Measurements from ENCODE around the gene CHSY1.
"Not testable (repeated sequence)": the region's sequence is repeated elsewhere in the genome, so short reads cannot be mapped to it uniquely, and the experiment has no call there.

Gene CHSY1

DNA sequence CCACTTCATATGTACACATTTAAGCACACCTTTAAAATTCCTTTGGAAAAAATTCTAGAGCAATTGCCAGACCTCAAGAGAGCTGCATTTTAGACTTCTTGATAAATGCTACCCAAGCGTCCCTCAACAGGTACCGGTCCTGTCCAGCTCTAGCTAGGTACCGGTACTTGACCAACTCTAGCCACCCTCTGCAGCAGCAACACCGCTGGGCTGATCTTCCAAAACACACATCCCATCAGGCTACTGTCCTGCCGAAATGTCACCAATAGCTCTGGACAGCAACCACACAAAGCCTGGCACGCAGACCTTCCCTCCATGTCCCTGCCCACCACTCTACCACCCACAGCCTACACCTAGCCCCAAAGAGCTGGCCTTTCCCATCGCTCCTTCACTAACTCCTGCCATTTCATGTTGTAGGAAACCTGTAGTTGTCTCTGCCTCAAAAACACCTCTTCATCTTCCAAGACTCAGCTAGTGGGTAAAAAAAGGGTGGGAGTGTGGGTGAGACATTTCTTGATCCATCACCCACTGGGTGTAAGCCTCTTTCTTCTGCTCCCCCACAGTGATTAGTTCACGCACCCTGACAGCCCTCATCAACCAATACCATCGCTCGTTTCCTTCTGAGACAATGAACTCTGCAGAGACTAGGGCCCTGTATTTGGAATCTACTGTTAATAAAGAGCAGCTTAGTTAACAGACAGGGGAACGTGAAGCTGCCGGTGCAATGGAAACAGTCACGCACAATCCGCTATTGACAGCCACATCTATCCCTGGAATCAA, 6.8 kb downstream of the CHSY1 start:
- no peak for DNase-seq

GRCh38 chr15:101244036-101244781, 7.6 kb downstream of the CHSY1 start:
- DNase-seq = no peak

GRCh38 chr15:101243420-101243819, 8.4 kb downstream of the CHSY1 start:
- DNase-seq = no peak

DNA sequence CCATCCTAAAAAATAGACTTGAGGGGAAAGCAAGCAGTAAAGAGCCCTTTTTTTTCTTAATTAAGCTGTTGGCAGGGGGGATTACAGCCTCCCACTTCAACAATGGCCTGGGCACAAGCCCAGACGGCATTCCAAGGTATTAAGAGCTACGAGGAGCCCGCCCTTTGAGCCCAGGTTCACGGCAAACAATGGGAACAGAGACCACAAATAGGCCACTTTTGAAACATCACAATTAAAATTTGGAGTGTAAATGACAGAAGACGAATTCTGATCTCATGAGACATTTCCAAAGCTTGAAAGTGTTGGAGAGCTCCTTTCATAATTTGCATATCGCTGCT, 8.9 kb downstream of the CHSY1 start:
- DNase-seq = no peak

DNA sequence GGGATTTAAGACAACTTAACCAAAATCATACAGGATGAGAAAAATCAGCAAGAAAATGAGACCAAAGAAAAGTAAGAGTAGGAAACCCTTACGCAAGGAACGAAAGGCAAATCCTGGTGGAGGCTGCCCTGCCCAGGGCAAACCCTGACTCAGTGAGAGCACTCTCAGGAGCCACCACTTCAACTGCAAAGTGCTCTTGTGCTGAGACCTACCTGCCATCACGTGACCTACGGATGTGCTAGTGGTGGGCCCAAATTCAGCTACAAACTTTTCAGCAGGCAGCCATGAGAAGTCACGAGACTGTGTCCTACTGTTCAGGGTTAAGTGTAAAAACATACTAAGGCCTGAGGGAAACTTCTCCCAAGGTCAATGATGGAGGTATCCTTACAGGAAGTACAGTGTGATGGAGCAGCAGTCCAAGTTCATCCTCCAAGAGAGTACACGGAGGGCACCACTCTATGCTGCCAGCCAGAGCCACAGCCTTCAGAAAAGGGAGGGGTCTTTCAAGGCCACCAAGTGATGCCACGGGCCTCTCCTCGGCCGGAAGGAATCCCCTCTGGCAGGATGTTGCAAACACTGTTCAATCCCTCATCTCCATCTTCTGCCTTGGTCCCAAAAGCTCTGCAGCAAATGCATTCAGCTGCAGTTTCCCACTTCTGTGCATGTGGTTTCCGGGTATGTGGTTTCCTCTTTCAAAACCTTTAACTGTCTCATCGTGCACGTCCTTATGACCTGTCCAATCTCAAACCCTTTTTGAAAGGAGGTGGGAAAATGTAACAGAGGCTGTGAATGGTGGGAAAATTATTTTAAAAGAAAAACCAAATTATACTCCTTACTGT, 9.5 kb downstream of the CHSY1 start:
- peak; percentile 79 for DNase-seq

DNA sequence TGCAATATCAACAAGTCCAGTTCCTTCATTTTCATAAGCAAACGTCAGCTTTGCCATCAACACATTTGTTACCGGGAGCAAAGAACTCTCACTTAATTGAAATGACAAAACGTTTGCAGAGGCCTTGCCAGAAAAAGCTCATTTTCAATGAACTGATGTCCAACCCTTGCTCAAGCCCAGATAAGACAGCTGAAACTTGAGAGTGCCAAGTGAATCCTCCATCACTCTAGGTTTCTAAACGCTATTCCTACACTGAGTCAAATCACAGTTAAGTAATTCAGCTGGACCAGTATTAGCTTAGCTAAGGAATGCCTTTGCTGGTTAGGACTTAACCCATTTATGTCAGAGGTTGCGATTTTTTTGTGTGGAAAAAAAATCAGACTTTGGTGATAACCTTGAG, 11.5 kb downstream of the CHSY1 start:
- no peak for DNase-seq

GRCh38 chr15:101239724-101240136, 12.1 kb downstream of the CHSY1 start:
- peak; percentile 47 for DNase-seq

GRCh38 chr15:101237251-101237650, 14.6 kb downstream of the CHSY1 start:
- peak; percentile 40 for DNase-seq

GRCh38 chr15:101233651-101234280, 18.1 kb downstream of the CHSY1 start:
- DNase-seq = no peak

- DNase-seq = no peak
These were observed 19.2 kb downstream of the CHSY1 start for GRCh38 chr15:101232677-101233076.

GRCh38 chr15:101228313-101228712, 23.5 kb downstream of the CHSY1 start:
- DNase-seq = no peak

DNA sequence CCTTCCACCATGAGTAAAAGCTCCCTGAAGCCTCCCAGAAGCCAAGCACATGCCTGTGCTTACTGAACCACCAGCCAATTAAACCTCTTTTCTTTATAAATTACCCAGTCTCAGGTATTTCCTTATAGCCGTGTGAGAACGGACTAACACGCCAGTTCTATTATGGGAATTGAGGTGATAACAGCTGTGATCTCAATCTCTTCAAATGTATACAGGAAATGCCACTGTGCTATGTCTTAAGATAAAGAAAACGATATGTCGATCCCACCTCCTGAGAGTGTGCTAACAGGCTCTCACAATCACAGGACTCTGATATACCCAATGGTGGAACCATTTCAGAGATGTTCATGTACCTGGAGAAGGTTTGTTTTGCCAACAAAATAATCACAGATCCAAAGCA, 26.2 kb downstream of the CHSY1 start:
- no peak for DNase-seq

GRCh38 chr15:101221902-101222301, 29.9 kb downstream of the CHSY1 start:
- no peak for DNase-seq

DNA sequence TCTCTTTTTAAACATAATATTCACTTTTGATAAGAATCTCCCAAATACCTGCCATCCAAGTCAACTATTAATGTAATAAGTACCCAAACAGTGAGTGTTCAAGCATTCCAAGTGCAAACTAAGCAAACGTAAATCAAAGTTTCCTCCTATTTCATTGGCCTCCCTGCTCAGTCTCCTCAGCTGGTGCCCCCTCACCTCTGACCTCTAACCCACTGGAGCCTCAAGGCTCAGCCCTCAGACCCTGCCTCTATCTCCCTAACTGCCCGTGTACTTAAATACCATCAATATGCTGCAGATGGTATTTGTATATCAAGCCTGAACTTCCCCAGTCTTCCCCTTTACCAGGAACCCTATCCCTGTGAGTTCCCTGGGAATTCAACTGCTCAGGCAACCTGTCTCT, 31.8 kb downstream of the CHSY1 start:
- no peak for DNase-seq

DNA sequence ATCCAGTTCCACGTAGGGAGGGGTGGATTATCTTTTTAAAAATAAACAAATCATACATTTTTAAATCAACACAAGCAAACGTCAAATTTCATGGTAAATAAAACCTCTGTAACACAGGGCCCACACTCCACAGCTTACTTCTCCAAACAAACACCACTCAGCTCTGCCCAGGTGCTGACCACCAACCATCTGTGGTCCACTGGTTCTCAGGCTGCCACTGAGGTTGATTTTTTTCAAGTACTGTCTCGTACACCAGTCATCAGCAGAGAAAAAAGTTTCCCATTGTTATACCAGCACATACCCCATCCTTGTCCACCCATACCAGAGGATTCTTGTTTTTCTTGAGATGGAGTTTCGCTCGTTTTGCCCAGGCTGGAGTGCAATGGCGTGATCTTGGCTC, 32.4 kb downstream of the CHSY1 start:
- no peak for DNase-seq

DNA sequence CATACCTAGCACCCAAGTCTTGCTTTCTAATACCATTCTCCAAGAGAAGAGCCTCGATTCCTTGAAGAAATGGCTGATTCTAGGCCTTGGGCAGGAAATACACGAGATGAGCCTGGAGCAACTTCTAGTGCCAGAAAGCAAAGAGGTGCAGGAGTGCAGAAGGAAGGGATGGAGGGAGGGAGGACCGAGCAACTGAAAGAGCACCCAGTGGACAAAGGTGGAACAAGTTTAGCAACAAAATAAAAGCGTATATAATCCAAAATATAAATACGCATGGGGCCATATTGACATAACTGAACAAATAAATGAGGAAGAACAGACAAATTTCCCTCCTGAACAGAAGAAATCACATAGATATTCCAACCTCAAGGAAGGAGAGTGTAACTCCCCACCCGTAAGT, 34.4 kb downstream of the CHSY1 start:
- no peak for DNase-seq

GRCh38 chr15:101216100-101216499, 35.7 kb downstream of the CHSY1 start:
- DNase-seq = no peak

GRCh38 chr15:101215681-101216080, 36.2 kb downstream of the CHSY1 start:
- no peak for DNase-seq

GRCh38 chr15:101214435-101215097, 37.3 kb downstream of the CHSY1 start:
- DNase-seq = not testable (repeated sequence)

DNA sequence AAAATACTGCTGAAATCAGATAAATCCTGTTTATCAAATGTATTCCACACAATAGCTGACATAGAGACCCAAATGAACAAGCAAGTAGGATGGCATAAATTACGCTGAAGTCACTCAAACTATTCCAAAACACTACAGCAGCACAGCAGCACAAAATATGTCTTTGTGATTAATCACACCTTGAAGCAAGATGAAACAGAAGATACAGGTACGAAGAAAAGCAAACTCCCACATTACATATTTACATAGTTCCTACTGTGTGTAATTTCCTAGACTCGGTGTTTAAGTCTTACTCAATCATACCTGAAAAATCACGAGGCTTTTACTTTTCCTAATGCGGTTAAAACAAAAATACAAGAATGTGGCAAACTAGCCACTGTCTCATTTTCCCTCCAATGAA, 38.3 kb downstream of the CHSY1 start:
- no peak for DNase-seq

- peak; percentile 72 for DNase-seq
These were observed 38.7 kb downstream of the CHSY1 start for GRCh38 chr15:101213147-101213546.

DNA sequence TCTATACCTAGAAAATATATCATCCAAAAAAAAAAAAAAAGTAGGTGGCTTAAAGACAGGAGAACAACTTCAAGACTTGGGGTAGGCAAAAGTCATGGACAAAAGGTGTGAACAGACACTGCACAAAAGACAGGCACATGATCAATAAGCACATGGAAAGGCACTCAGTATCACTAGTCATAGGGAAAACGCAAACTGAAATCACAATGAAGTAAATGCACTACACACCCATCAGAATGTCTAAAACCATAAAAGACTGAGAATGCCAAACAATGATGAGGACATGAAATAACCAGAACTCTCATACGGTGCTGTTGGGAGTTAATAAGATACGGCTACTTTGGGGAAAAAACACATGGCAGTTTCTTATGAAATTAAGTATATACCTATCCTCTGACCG, 40.0 kb downstream of the CHSY1 start:
- no peak for DNase-seq

GRCh38 chr15:101210466-101210865, 41.4 kb downstream of the CHSY1 start:
- no peak for DNase-seq
